H1 (cell line): ENCODE results near the gene BOLA1. TPM values are rescaled to one million over a fixed set of nuclear protein-coding genes. Genes with fewer than 3 reads are reported as not detected.

Experiments used
- JUN ChIP-seq: IDR thresholded peaks from 2 replicates; pipeline ENCODE4 v1.6.1; 2011; ENCODE audit warnings: low read depth, mild to moderate bottlenecking, improper control_type of control experiment, low read length
- PHF8 ChIP-seq: fragments of 200-600 bp; sonication (generic); conservative IDR thresholded peaks from 2 replicates; pipeline ENCODE4 v1.7.1; 2012; ENCODE audit warnings: low read depth, mild to moderate bottlenecking, inconsistent platforms, low read length, moderate library complexity
- POLR2A ChIP-seq, 2 experiments: IDR thresholded peaks; 1 replicate in 1 of 2; 2 replicates in 1 of 2; pipeline ENCODE4 v1.6.1; 2011; ENCODE audit warnings: low read depth in 2 of 2, low read length in 2 of 2, mild to moderate bottlenecking in 2 of 2; ENCODE audit errors: control extremely low read depth in 1 of 2
- ZNF274 ChIP-seq: IDR thresholded peaks from 2 replicates; pipeline ENCODE4 v1.7.0; 2012; ENCODE audit warnings: low read length, borderline replicate concordance; ENCODE audit errors: extremely low read depth
- polyA plus RNA-seq, 7 experiments: library from polyadenylated mRNA; depleted of rRNA in 3 of 7; stranded (reverse) in 5 of 7; unstranded in 2 of 7; fragments of >200 nt in 5 of 7; fragments of 200-250 nt in 2 of 7; gene quantifications; 1 replicate in 5 of 7; 2 replicates in 1 of 7; 4 replicates in 1 of 7; pipeline versions ENCODE4 v1.2.1 to v1.2.3, GENCODE V29; 2011 to 2013; ENCODE audit warnings: missing spikeins in 2 of 7, mixed read lengths in 2 of 7
- total RNA-seq: library from RNA; stranded (reverse); fragmentation: NEBNext Ultra II Directional; extraction: Animal tissue kit (Norgen Biotek cat#: 25700); gene quantifications from 2 replicates; pipeline ENCODE4 v1.2.1, GENCODE V29; 2021

Gene BOLA1
- total and polyA plus RNA-seq, 2 of the 8 experiments (the other 6 are each of a cell fraction or from before 2014, with no cell fraction given): 8.1 to 15.4 TPM

DNA sequence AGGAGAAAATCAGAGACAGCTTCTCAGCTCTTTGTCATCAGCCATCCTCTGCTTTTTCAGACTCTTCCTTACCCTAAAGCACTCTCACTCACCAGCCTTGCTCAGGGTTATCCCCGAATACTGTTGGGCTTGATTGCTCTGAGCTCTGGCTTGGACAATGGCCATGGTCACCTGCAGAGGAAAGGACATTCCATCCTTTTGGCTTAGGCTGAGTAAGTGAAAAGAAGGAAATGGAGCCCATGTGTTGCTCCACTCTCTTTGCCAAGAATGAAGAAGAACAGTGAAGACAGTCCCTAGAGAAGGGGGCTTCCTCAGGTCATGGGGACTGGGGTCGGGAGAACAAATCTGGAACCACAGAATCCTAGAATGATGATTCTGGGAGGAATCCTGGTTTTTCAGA, 35.0 kb downstream of the BOLA1 start (continued):
- TF ChIP-seq PHF8 (no peak), POLR2A (IDR thresholded peaks at IDR 0.05; ENCODE audit: control extremely low read depth in 1 of 2, low read depth in 2 of 2, low read length in 2 of 2) (no peak), ZNF274 (no peak), JUN (no peak)
- TF ChIP-seq, all 59 proteins: peak for 0
